BLaER1 treated with 17β-estradiol and CSF1 and Interleukin-3, amounts not matched to agents 10 nM and 100 nM (cell line): ENCODE data around the gene MADD.

Experiments
- H3K27ac ChIP-seq, 11 experiments: shearing (Covaris generic); formaldehyde crosslinking; 2 replicates each; pipeline ENCODE4 v1.8.1; 2022
- H3K27me3 ChIP-seq, 11 experiments: shearing (Covaris generic); formaldehyde crosslinking; 2 replicates each; pipeline ENCODE4 v1.8.1; 2022
- H3K36me3 ChIP-seq, 11 experiments: shearing (Covaris generic); formaldehyde crosslinking; 2 replicates each; pipeline ENCODE4 v1.8.1; 2022
- H3K4me1 ChIP-seq, 10 experiments: shearing (Covaris generic); formaldehyde crosslinking; 2 replicates each; pipeline ENCODE4 v1.8.1; 2022
- H3K4me2 ChIP-seq, 11 experiments: shearing (Covaris generic); formaldehyde crosslinking; 2 replicates each; pipeline ENCODE4 v1.8.1; 2022
- H3K4me3 ChIP-seq, 10 experiments: shearing (Covaris generic); formaldehyde crosslinking; 2 replicates each; pipeline ENCODE4 v1.8.1; 2022
- H3K9ac ChIP-seq, 11 experiments: shearing (Covaris generic); formaldehyde crosslinking; 2 replicates each; pipeline ENCODE4 v1.8.1; 2022
- H3K9me3 ChIP-seq, 11 experiments: shearing (Covaris generic); formaldehyde crosslinking; replicated peaks in 1 of 11; 2 replicates each; pipeline ENCODE4 v1.8.1; 2022
- H4K20me1 ChIP-seq, 11 experiments: shearing (Covaris generic); formaldehyde crosslinking; 2 replicates each; pipeline ENCODE4 v1.8.1; 2022
- Cebpa-rat ChIP-seq, 11 experiments: shearing (Covaris generic); IDR thresholded peaks; 2 replicates each; pipeline ENCODE4 v1.8.1; 2022

MADD gene

GRCh38 chr11:47374720-47375019 is 104.7 kb downstream of the MADD start:
- Histone ChIP-seq H3K9me3 (no peaks in the 10 kb centered on the region), H3K27me3 (no peaks in the 10 kb centered on the region), H3K27ac (peak overlapping the region; percentile 94 to 100 (median 99)), H3K9ac (peak overlapping the region; percentile 95 to 100 (median 99)), H3K4me1 (peaks cover 51 to 78% (median 72%) of the 10 kb centered on the region in 10 experiments), H3K4me3 (peak overlapping the region in 9 of 10 experiments; percentile 76 to 99 (median 91); a peak in 18 of 20 replicates), H3K36me3 (peaks cover 61 to 82% (median 76%) of the 10 kb centered on the region in 11 experiments), H3K4me2 (peak overlapping the region; percentile 90 to 100 (median 98)), H4K20me1 (peaks cover 27 to 74% (median 68%) of the 10 kb centered on the region in 11 experiments; a peak in 21 of 22 replicates)
- no peak for TF ChIP-seq Cebpa-rat (IDR thresholded peaks at IDR 0.05)

- H3K9ac ChIP-seq: peak overlapping the region; percentile 95 to 100 (median 99)
- peaks cover 23 to 70% (median 65%) of the 10 kb centered on the region in 11 experiments; a peak in 21 of 22 replicates for H4K20me1 ChIP-seq
- no peak for TF ChIP-seq Cebpa-rat (IDR thresholded peaks at IDR 0.05)
- no peaks in the 10 kb centered on the region for H3K27me3 ChIP-seq
- H3K36me3 ChIP-seq: peaks cover 57 to 79% (median 73%) of the 10 kb centered on the region in 11 experiments
- peaks cover 51 to 75% (median 70%) of the 10 kb centered on the region in 10 experiments for H3K4me1 ChIP-seq
- peak overlapping the region; percentile 90 to 100 (median 98) for H3K4me2 ChIP-seq
- peak overlapping the region in 9 of 10 experiments; percentile 76 to 99 (median 91); a peak in 18 of 20 replicates for H3K4me3 ChIP-seq
- no peaks in the 10 kb centered on the region for H3K9me3 ChIP-seq
- H3K27ac ChIP-seq: peak overlapping the region; percentile 94 to 100 (median 99)
These were observed 105.1 kb downstream of the MADD start for GRCh38 chr11:47375020-47375419.

- TF ChIP-seq Cebpa-rat (IDR thresholded peaks at IDR 0.05): no peak
- Histone ChIP-seq H3K27me3 (no peaks in the 10 kb centered on the region), H3K4me3 (peak overlapping the region; percentile 76 to 99 (median 91)), H3K36me3 (peaks cover 51 to 76% (median 67%) of the 10 kb centered on the region in 11 experiments), H3K27ac (peak overlapping the region; percentile 94 to 100 (median 99)), H3K4me2 (peak overlapping the region; percentile 90 to 100 (median 98)), H3K9ac (peak overlapping the region; percentile 95 to 100 (median 99)), H3K4me1 (peaks cover 47 to 75% (median 66%) of the 10 kb centered on the region in 10 experiments), H3K9me3 (no peaks in the 10 kb centered on the region), H4K20me1 (peaks cover 23 to 64% (median 59%) of the 10 kb centered on the region in 11 experiments; a peak in 21 of 22 replicates)
These were observed 105.7 kb downstream of the MADD start for GRCh38 chr11:47375546-47376085.

- Histone ChIP-seq H3K9me3 (no peaks in the 10 kb centered on the region), H3K36me3 (peaks cover 46 to 76% (median 62%) of the 10 kb centered on the region in 11 experiments), H3K27ac (peak overlapping the region; percentile 94 to 100 (median 99)), H3K4me1 (peaks cover 47 to 75% (median 63%) of the 10 kb centered on the region in 10 experiments), H3K4me3 (peak overlapping the region; percentile 76 to 99 (median 91)), H3K9ac (peak overlapping the region; percentile 95 to 100 (median 99)), H3K27me3 (no peaks in the 10 kb centered on the region), H3K4me2 (peak overlapping the region; percentile 90 to 100 (median 98)), H4K20me1 (peaks cover 23 to 59% (median 54%) of the 10 kb centered on the region in 11 experiments; a peak in 21 of 22 replicates)
- no peak for TF ChIP-seq Cebpa-rat (IDR thresholded peaks at IDR 0.05)
These were observed 106.2 kb downstream of the MADD start for GRCh38 chr11:47376107-47376524.

- Histone ChIP-seq H4K20me1 (peaks cover 23 to 53% (median 47%) of the 10 kb centered on the region in 11 experiments; a peak in 21 of 22 replicates), H3K4me3 (peak overlapping the region; percentile 76 to 99 (median 91)), H3K36me3 (peaks cover 40 to 73% (median 57%) of the 10 kb centered on the region in 11 experiments), H3K4me2 (peak overlapping the region; percentile 90 to 100 (median 98)), H3K27ac (peak overlapping the region; percentile 94 to 100 (median 99)), H3K27me3 (no peaks in the 10 kb centered on the region), H3K4me1 (peaks cover 47 to 73% (median 61%) of the 10 kb centered on the region in 10 experiments), H3K9ac (peak overlapping the region; percentile 95 to 100 (median 99)), H3K9me3 (no peaks in the 10 kb centered on the region)
- TF ChIP-seq Cebpa-rat (IDR thresholded peaks at IDR 0.05): peak in 5 of 11 experiments; percentile 23 to 63 (median 40); a peak in 6 of 22 replicates
These were observed 106.8 kb downstream of the MADD start for GRCh38 chr11:47376525-47377371.

GRCh38 chr11:47377571-47378009 is 107.7 kb downstream of the MADD start:
- Histone ChIP-seq H3K4me3 (peak overlapping the region; percentile 76 to 99 (median 91)), H3K27me3 (no peaks in the 10 kb centered on the region), H3K36me3 (peaks cover 32 to 73% (median 56%) of the 10 kb centered on the region in 11 experiments), H3K9ac (peak overlapping the region; percentile 95 to 100 (median 99)), H3K4me1 (peaks cover 52 to 73% (median 59%) of the 10 kb centered on the region in 10 experiments), H3K4me2 (peak overlapping the region; percentile 90 to 100 (median 98)), H3K9me3 (no peaks in the 10 kb centered on the region), H4K20me1 (peaks cover 23 to 45% (median 39%) of the 10 kb centered on the region in 11 experiments; a peak in 21 of 22 replicates), H3K27ac (peak overlapping the region; percentile 94 to 100 (median 99))
- no peak for TF ChIP-seq Cebpa-rat (IDR thresholded peaks at IDR 0.05)

- peak within 1 kb of the TSS; percentile 76 to 99 (median 91) for H3K4me3 ChIP-seq
- no peaks in the 10 kb centered on the region for H3K9me3 ChIP-seq
- peaks cover 23 to 38% (median 33%) of the 10 kb centered on the region in 11 experiments; a peak in 21 of 22 replicates for H4K20me1 ChIP-seq
- peak in 6 of 11 experiments; percentile 17 to 77 (median 61); a peak in 8 of 22 replicates for TF ChIP-seq Cebpa-rat (IDR thresholded peaks at IDR 0.05)
- peaks cover 26 to 70% (median 49%) of the 10 kb centered on the region in 11 experiments for H3K36me3 ChIP-seq
- H3K4me2 ChIP-seq: peak within 1 kb of the TSS; percentile 90 to 100 (median 98)
- H3K27me3 ChIP-seq: no peaks in the 10 kb centered on the region
- peaks cover 56 to 73% (median 62%) of the 10 kb centered on the region in 10 experiments for H3K4me1 ChIP-seq
- H3K27ac ChIP-seq: peak within 1 kb of the TSS; percentile 94 to 100 (median 99)
- peak within 1 kb of the TSS; percentile 95 to 100 (median 99) for H3K9ac ChIP-seq
These were observed 108.3 kb downstream of the MADD start, which contains the start of gene SPI1 for GRCh38 chr11:47378010-47378835. TSS of gene SPI1 (minus strand) at chr11:47378547. CDS start at chr11:47378353, 194 bp downstream.

GRCh38 chr11:47378836-47379170 is 108.9 kb downstream of the MADD start:
- H3K4me3 ChIP-seq: peak overlapping the region; percentile 76 to 99 (median 91)
- peak overlapping the region; percentile 90 to 100 (median 98) for H3K4me2 ChIP-seq
- peaks cover 56 to 73% (median 63%) of the 10 kb centered on the region in 10 experiments for H3K4me1 ChIP-seq
- no peak for TF ChIP-seq Cebpa-rat (IDR thresholded peaks at IDR 0.05)
- H3K36me3 ChIP-seq: peaks cover 20 to 69% (median 44%) of the 10 kb centered on the region in 11 experiments
- no peaks in the 10 kb centered on the region for H3K27me3 ChIP-seq
- peak overlapping the region; percentile 94 to 100 (median 99) for H3K27ac ChIP-seq
- H4K20me1 ChIP-seq: peaks cover 23 to 32% (median 27%) of the 10 kb centered on the region in 11 experiments; a peak in 21 of 22 replicates
- no peaks in the 10 kb centered on the region for H3K9me3 ChIP-seq
- H3K9ac ChIP-seq: peak overlapping the region; percentile 95 to 100 (median 99)
